Upper lobe of left lung (tissue), 4 donors: ENCODE measurements around the gene PACSIN3.

Experiments
- EP300 ChIP-seq, 4 donors: sonication (generic); formaldehyde crosslinking; IDR thresholded peaks; one replicate each; pipeline ENCODE4 v1.5.1; 2017; ENCODE audit warnings: antibody characterized with exemption in 4 of 4, control low read depth in 2 of 4
- POLR2A ChIP-seq, 4 donors: fragments of 450-650 bp; IDR thresholded peaks; one replicate each; pipeline ENCODE4 v1.5.1; 2016 to 2017; ENCODE audit warnings: antibody characterized with exemption in 4 of 4, mild to moderate bottlenecking in 2 of 4
- POLR2AphosphoS5 ChIP-seq, 2 donors: sonication (generic); formaldehyde crosslinking; IDR thresholded peaks; one replicate each; pipeline ENCODE4 v1.5.1; 2017; ENCODE audit warnings: antibody characterized with exemption in 2 of 2
- TF ChIP-seq, protein P1 (sequence below), 6 experiments: fragments of 450-650 bp in 4 of 6; fragments of 200-600 bp in 2 of 6; sonication (generic) in 2 of 6; IDR thresholded peaks; one replicate each; pipeline ENCODE4 v1.5.1; 2016 to 2019; ENCODE audit warnings: antibody characterized with exemption in 6 of 6

DNA sequence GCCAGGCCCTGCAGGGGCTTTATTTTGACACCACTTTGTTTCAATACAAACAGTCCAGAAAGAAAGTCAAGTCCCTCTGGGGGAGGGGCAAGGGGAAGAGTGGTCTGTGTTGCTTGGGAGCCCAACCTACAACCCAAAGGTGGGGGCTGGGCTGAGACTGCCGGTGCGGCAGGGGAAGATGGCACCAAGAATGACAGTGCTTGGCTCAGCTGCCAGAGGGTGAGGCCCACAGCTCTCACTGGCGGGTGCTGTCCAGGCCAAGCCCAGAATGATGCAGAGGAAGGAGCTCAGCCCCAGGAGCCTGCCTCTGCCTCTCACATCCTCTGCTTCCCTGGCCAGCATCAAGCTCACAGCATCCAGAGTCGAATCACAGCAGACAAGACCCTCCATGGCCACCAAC, 21.9 kb downstream of the PACSIN3 start:
- TF ChIP-seq POLR2AphosphoS5 (IDR thresholded peaks at IDR 0.05) (no peak), POLR2A (IDR thresholded peaks at IDR 0.05) (no peak), EP300 (IDR thresholded peaks at IDR 0.05) (no peak)
- TF ChIP-seq, protein P1, sequence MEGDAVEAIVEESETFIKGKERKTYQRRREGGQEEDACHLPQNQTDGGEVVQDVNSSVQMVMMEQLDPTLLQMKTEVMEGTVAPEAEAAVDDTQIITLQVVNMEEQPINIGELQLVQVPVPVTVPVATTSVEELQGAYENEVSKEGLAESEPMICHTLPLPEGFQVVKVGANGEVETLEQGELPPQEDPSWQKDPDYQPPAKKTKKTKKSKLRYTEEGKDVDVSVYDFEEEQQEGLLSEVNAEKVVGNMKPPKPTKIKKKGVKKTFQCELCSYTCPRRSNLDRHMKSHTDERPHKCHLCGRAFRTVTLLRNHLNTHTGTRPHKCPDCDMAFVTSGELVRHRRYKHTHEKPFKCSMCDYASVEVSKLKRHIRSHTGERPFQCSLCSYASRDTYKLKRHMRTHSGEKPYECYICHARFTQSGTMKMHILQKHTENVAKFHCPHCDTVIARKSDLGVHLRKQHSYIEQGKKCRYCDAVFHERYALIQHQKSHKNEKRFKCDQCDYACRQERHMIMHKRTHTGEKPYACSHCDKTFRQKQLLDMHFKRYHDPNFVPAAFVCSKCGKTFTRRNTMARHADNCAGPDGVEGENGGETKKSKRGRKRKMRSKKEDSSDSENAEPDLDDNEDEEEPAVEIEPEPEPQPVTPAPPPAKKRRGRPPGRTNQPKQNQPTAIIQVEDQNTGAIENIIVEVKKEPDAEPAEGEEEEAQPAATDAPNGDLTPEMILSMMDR (IDR thresholded peaks at IDR 0.05), result no peak
